K562 (cell line): Measurements from ENCODE around the gene AP1G2. TPM values are rescaled to one million over a fixed set of nuclear protein-coding genes. Genes with fewer than 3 reads are reported as not detected.

Source experiments
- ADNP ChIP-seq: fragments of 200-800 bp; sonication (Bioruptor generic); IDR thresholded peaks from 2 replicates; pipeline ENCODE4 v1.6.1; 2016; ENCODE audit warnings: missing genetic modification characterization, missing compliant biosample characterization
- CHD1 ChIP-seq: fragments of 200-600 bp; sonication (generic); IDR thresholded peaks from one replicate; pipeline ENCODE4 v1.6.1; 2012; ENCODE audit warnings: mild to moderate bottlenecking, moderate library complexity, low read length, inconsistent platforms
- HBP1 ChIP-seq: fragments of 450-650 bp; formaldehyde crosslinking; IDR thresholded peaks from 2 replicates; pipeline ENCODE4 v1.4.0; 2022; ENCODE audit warnings: missing genetic modification characterization
- HDGF ChIP-seq: fragments of 450-650 bp; IDR thresholded peaks from 2 replicates; pipeline ENCODE4 v1.6.1; 2016
- HMGXB4 ChIP-seq: sonication (generic); formaldehyde crosslinking; IDR thresholded peaks from 2 replicates; pipeline ENCODE4 v1.8.1; 2023; ENCODE audit warnings: mild to moderate bottlenecking, missing genetic modification reagents
- LARP7 ChIP-seq: fragments of 450-650 bp; IDR thresholded peaks from 2 replicates; pipeline ENCODE4 v1.6.1; 2016
- PHF8 ChIP-seq: fragments of 200-600 bp; sonication (generic); IDR thresholded peaks from 2 replicates; pipeline ENCODE4 v1.6.1; 2012; ENCODE audit warnings: mixed run types, mild to moderate bottlenecking, inconsistent platforms, low read length, moderate library complexity, borderline replicate concordance
- REST ChIP-seq, 2 experiments: fragments of 450-650 bp; formaldehyde crosslinking in 1 of 2; IDR thresholded peaks; 2 replicates each; pipeline versions ENCODE4 v1.4.0 to v1.6.1; 2014 to 2020; ENCODE audit warnings: mild to moderate bottlenecking in 2 of 2, borderline replicate concordance in 1 of 2, low read depth in 1 of 2
- SAP30 ChIP-seq: fragments of 200-600 bp; sonication (generic); IDR thresholded peaks from 2 replicates; pipeline ENCODE4 v1.6.1; 2012; ENCODE audit warnings: borderline replicate concordance, low read depth, mild to moderate bottlenecking, moderate library complexity, low read length, control low read depth, inconsistent platforms; ENCODE audit not compliant: insufficient read depth, poor library complexity, severe bottlenecking
- SMAD4 ChIP-seq: fragments of 250-450 bp; sonication (Bioruptor Pico); conservative IDR thresholded peaks from 2 replicates; pipeline ENCODE4 v1.8.0; 2021; ENCODE audit warnings: inconsistent platforms, mild to moderate bottlenecking, moderate library complexity
- SREBF2 ChIP-seq: sonication (generic); formaldehyde crosslinking; IDR thresholded peaks from 2 replicates; pipeline ENCODE4 v1.4.0; 2020; ENCODE audit warnings: mild to moderate bottlenecking, missing genetic modification reagents
- TCF3 ChIP-seq: sonication (generic); formaldehyde crosslinking; IDR thresholded peaks from 2 replicates; pipeline ENCODE4 v1.4.0; 2020; ENCODE audit warnings: mild to moderate bottlenecking, missing genetic modification reagents
- TEAD2 ChIP-seq: fragments of 450-650 bp; IDR thresholded peaks from 2 replicates; pipeline ENCODE4 v1.6.1; 2016; ENCODE audit warnings: missing genetic modification characterization, control low read depth, missing compliant biosample characterization
- THAP7 ChIP-seq: fragments of 250-450 bp; sonication (Bioruptor Pico); IDR thresholded peaks from 2 replicates; pipeline ENCODE4 v1.5.0; 2021
- polyA plus RNA-seq, 8 experiments: library from polyadenylated mRNA; depleted of rRNA in 4 of 8; stranded (reverse) in 5 of 8; unstranded in 3 of 8; fragments of >200 nt; fragmentation: Nextera tagmentation in 2 of 8; fragmentation: Illumina TruSeq in 1 of 8; extraction: Ambion mirVana in 2 of 8; extraction: Trizol in 1 of 8; gene quantifications; 2 replicates each; pipeline versions ENCODE4 v1.2.1 to v1.2.3, GENCODE V29; 2011 to 2014; ENCODE audit warnings: inconsistent platforms in 1 of 8, missing spikeins in 1 of 8
- total RNA-seq, 7 experiments: library from RNA; depleted of rRNA in 6 of 7; stranded (reverse); fragments of >200 nt in 6 of 7; fragmentation: Illumina TruSeq in 2 of 7; extraction: Trizol in 2 of 7; gene quantifications; 2 replicates each; pipeline versions ENCODE4 v1.2.1 to v1.2.3, GENCODE V29; 2011 to 2021; ENCODE audit warnings: low replicate concordance in 1 of 7

AP1G2 gene
- total and polyA plus RNA-seq, 9 of the 15 experiments (the other 6 are each of a cell fraction or from before 2014, with no cell fraction given): 19.1 to 83.5 (median 33.3) TPM

GRCh38 chr14:23567186-23568020 is at the start of gene AP1G2 (continued):
- TF ChIP-seq HMGXB4 (CRISPR knock-in tag): no peak
- TF ChIP-seq TCF3 (CRISPR knock-in tag): no peak
- TF ChIP-seq CHD1: no peak
- no peak for TF ChIP-seq SREBF2 (CRISPR knock-in tag)
- no peak for TF ChIP-seq SMAD4
- TF ChIP-seq SAP30: no peak
- peak; percentile 78; the same call in 1 of the 2 replicates for TF ChIP-seq PHF8
- TF ChIP-seq REST (IDR thresholded peaks at IDR 0.05; ENCODE audit: borderline replicate concordance): 0 out of 2 replicates have a peak, but pooled peaks have one; percentile 8
- peak; percentile 36; the same call in 1 of the 2 replicates for TF ChIP-seq REST (CRISPR knock-in tag; IDR thresholded peaks at IDR 0.05; ENCODE audit: low read depth)
- no peak for TF ChIP-seq TEAD2
- 0 out of 2 replicates have a peak, but pooled peaks have one; percentile 22 for TF ChIP-seq LARP7
- TF ChIP-seq ADNP (tag): no peak
- TF ChIP-seq THAP7: no peak
- TF ChIP-seq HBP1 (CRISPR knock-in tag): peak; percentile 54; the same call in 1 of the 2 replicates
- TF ChIP-seq HDGF: no peak
